SKM-1 treated with dmso at 0.1 percent for 144 hours (cell line): ENCODE results near the gene EMP1.
"Not testable (repeated sequence)": the region's sequence is repeated elsewhere in the genome, so short reads cannot be mapped to it uniquely, and the experiment has no call there.

Experiments used
- DNase-seq: peaks from one replicate; lab custom pipeline; 2025; ENCODE audit not compliant: unreplicated experiment; lab: John Stamatoyannopoulos, UW

Gene EMP1

GRCh38 chr12:13255792-13256691 is 59.5 kb downstream of the EMP1 start:
- DNase-seq, result peak; percentile 69

DNA sequence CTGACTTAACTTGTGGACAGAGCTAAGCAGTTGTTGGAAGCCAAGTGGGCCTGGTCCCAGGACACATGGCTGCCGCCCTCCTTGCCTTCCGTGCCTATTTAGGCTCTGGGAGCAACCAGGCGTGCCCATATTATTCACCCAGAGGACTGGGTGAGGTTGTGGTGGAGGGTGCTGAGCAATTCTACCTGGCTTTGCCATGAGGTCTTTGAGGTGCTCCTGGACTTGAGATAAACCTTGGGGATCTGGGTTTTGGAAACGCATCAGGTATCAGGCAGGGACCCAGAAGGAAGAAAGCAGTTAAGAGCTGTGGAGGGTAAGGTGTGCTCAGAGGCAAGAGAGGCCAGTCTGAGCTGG is 60.1 kb downstream of the EMP1 start:
- no peak for DNase-seq

GRCh38 chr12:13257356-13257875 is 60.9 kb downstream of the EMP1 start:
- no peak for DNase-seq

GRCh38 chr12:13258197-13258596 is 61.7 kb downstream of the EMP1 start:
- DNase-seq, result no peak

DNA sequence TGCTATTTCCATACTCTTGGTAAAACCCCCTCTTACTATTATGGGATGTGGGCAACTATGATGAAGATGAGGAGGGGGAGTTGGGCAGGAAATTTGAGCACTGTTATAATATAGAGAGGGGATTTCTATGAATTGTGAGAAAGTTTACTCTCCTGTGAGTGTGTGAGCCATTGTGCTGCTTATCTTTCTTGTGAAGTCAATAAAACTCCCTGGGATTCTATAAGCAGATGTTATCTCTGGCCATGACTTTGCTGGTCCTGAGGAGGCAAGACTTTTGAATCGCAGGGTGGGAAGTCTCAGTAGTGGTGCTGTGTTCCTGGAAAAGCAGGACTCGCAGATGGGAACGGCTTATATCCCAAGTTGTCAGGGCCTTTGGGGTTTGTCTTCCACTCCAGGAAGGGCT is 62.2 kb downstream of the EMP1 start:
- DNase-seq, result no peak

- not testable (repeated sequence) for DNase-seq
Measured at GRCh38 chr12:13259625-13260024, 63.1 kb downstream of the EMP1 start.

GRCh38 chr12:13267826-13268225 is 71.3 kb downstream of the EMP1 start:
- DNase-seq, result not testable (repeated sequence)

DNA sequence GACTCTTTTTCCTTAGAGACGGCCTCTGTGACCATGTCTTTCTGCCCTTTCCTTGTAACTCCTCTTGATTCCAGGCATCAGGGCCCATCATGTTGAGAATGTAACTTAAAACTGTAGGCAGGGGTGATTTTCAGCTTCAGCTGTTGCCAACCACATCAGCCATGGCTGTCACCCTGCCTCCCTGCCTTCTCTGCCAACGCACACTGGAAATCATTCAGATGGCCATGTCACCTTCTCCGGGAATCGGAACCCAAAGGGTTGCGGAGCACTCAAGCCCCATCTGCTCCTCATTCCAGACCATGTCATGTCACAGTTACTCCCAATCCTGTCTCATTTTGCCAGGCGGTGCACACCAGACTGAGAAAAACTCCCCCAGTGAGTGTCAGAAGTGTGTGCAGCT is 72.1 kb downstream of the EMP1 start:
- no peak for DNase-seq
